Measurements from ENCODE around the gene NBPF15.
"Not testable (repeated sequence)": the region's sequence is repeated elsewhere in the genome, so short reads cannot be mapped to it uniquely, and the experiment has no call there.

Gene NBPF15

GRCh38 chr1:144461136-144461759, at the start of gene NBPF15:
TSS of gene NBPF15 (minus strand) at chr1:144461669. CDS start at chr1:144440003, 21,666 bp downstream.
- DNase-seq = not testable (repeated sequence)

GRCh38 chr1:144496429-144496828, 35.0 kb upstream of the NBPF15 start:
- DNase-seq = not testable (repeated sequence)

- not testable (repeated sequence) for DNase-seq
Observed at GRCh38 chr1:144494130-144494529, 32.7 kb upstream of the NBPF15 start.

- DNase-seq = not testable (repeated sequence)
Observed at GRCh38 chr1:144490394-144490793, 28.9 kb upstream of the NBPF15 start.

DNA sequence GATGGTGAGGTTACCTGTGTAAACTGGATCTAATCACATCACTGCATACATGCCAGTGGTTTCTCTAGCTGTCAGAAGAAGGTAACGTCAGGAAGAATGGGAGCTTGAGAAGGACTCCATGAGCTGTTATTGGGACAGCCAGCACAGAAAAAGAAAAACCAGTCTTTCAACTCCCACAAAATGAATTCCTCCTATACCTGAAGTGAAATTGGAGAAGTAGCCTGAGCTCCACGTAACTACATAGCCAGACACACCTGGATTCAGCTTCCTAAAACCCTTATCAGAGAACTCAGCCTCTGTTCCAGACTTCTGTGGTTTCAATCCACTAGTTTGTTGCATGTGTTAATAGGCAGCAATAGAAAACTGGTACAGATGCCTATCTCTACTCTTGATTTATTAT, 25.5 kb upstream of the NBPF15 start:
- not testable (repeated sequence) for DNase-seq

DNA sequence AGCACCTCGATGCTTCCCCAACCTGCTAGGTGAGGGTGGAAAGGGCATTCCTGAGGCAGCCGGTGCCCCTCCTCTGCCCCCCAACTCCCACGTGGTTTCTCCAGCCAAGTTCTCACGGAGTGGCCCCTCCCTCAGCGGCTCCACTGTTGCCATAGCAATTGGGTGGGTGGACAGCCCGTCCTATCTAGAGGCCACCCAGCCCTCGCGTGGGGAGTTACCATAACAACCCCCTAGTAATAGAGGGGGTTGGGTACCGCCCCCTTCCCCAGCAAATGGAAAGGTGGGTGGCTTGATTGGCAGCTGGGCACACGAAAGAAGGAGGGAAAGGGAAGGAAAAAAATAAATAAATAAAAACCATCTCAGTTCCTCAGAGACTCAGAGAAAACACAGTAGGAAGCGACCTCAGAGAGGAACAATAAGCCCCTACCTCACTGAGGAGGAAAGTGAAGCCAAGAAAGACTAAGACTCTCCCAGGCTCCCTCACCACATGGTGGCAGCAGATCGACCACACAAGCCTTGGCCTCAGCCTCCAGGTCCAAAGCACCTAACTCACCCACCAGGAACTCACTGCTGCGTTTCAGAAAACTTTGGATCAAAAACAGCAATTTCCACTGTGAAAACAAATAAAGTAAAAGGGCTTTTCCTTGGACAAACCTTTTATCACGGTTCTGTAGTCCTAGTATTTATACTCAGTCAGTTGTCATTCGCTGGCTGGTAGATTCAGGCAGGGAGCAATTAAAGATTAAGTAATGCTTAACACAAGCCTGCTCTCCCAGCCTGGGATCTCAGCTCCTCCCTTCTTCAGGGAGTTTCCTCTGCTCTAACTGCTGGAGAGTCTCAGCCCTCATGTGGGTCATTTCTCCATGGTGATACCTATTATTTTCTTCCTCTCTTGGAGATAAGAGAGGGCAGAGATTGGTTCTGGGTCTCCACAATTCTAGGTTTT, 23.9 kb upstream of the NBPF15 start:
- DNase-seq = not testable (repeated sequence)

GRCh38 chr1:144473897-144474296, 12.4 kb upstream of the NBPF15 start:
- DNase-seq = not testable (repeated sequence)

- DNase-seq = not testable (repeated sequence)
Observed at GRCh38 chr1:144471434-144471833, 10.0 kb upstream of the NBPF15 start.

DNA sequence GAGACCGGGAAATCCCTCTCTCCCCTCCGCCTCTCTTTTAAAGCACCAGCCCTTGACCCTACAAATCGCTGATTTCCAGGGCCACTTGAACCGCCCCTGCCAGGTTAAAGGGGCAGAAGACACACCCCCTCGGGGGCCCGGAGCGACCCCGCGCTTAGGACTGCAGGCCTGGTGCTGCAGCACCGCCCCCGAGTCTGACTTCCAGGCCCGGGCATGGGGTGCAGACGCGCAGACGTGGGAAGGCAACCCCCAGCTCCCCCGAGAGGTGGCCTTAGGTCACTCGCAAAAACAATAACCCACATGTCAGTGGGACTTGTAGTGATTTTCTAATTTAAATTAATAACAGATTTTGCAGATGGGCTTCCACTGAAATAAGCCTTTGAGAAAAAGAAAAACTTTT, 309 bp upstream of the NBPF15 start:
- DNase-seq = not testable (repeated sequence)

GRCh38 chr1:144460686-144461085, 783 bp downstream of the NBPF15 start:
- not testable (repeated sequence) for DNase-seq

DNA sequence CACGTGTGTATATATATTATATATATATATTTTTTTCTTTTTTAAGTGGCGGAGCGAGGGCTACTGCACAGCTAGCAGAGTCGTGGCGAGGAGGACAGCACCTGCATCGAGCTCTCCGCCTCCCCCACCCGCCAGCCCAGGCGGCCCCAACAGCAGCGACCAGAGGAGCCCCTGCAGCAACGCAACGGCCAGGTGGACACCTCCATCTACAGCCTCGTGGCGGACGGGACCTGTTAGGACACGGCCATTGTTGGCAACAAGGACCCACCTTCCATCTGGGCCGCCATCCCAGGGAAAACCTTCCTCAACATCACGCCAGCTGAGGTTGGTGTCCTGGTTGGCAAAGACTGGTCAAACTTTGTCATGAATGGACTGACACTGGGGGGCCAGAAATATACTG, 19.1 kb downstream of the NBPF15 start:
- DNase-seq = not testable (repeated sequence)

DNA sequence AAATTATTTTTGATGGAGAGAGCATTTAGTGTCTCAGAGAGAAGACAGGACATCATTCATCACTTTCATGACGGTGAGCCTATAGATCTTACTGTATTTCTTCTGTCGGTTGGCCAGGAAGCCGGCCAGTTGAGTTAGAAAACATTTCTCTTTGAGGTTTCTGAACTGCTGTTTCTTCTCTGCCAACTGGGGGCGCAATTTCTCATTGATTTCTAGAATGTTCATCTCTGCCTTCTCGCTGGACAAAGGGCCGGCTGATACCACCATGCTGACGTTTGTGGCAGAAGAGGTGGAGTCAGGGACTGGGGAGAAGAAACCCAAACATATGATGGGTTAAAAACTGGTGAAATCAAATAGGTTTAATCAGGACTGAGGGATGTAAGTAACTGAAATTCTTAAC, 21.7 kb downstream of the NBPF15 start:
- DNase-seq = not testable (repeated sequence)

GRCh38 chr1:144418891-144419694, 42.4 kb downstream of the NBPF15 start:
- DNase-seq = not testable (repeated sequence)

DNA sequence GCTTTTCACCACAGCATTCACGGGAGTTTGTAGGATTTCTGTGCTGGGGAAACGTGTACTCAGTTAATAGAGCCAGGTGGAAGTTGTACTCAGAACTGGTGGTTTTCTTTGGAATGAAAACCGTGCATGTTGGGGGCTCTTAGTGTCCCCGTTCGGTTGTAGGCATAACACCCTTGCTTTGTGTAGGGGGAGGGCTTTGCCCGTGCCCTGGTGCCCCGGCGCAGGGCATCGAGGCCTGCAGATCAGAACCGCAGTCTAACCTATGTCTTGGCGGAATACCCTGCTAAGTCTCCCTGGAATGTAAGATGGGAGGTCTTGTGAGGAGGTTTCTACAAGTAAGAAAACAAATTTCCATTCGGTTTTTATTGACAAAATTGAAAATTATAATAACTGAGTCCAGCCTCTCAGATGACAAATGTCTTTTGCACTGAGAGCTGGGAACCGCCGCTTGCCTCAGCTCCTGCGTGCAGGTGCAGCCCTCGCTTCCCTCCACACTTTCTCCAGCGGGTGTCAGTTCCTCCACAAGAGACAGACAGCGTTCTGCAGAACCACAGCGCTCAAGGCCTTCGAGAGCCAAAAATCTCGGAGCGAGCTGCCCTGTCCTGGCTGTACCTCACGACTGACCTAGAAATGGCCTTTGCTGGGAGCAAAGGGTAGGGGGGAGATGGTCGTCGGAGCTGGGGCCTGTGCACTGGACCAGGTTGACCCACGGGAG, 47.9 kb downstream of the NBPF15 start:
- not testable (repeated sequence) for DNase-seq

- DNase-seq = not testable (repeated sequence)
Observed at GRCh38 chr1:144412491-144413403, 48.7 kb downstream of the NBPF15 start.

- DNase-seq = not testable (repeated sequence)
Observed at GRCh38 chr1:144412068-144412471, 49.4 kb downstream of the NBPF15 start.

- not testable (repeated sequence) for DNase-seq
Observed at GRCh38 chr1:144402807-144403206, 58.7 kb downstream of the NBPF15 start.

- DNase-seq = not testable (repeated sequence)
Observed at GRCh38 chr1:144371651-144372050, 89.8 kb downstream of the NBPF15 start.

All from NCI-H2029 treated with DMSO at 0.1 percent for 48 hours (cell line).